Stimulated activated CD4-positive, alpha-beta T cell treated with anti-CD3 and anti-CD28 coated beads, Interleukin-1b, Interleukin-23, amount 100 ng/mL, for 48 hours (primary cell): Measurements from ENCODE around the gene MFSD2B.
A peak's percentile ranks its signal among the peaks of the same experiment; 100 is the strongest.
"Not testable (repeated sequence)": the region's sequence is repeated elsewhere in the genome, so short reads cannot be mapped to it uniquely, and the experiment has no call there.

Experiments
- DNase-seq: peaks from one replicate; pipeline ENCODE4 v3.0.0-alpha.2; 2020

MFSD2B gene

DNA sequence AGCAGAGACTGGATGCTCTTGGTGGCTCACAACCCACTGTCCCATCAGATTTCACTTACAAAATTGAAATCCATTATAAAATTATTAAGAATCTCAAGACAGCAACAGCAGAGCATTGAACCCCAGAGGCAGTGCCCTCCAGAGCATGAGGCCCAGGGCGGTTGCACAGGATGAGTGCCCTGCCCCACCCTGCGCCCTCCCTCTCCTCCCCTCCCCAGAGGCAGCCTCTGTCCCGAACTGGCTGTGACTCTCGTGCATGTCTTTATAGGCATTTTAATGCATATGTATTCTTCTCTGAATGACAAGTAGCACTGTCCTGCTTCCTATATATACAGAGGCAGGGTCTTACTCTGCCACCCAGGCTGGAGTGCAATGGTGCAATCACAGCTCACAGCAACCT, 10.4 kb downstream of the MFSD2B start:
- DNase-seq = no peak

DNA sequence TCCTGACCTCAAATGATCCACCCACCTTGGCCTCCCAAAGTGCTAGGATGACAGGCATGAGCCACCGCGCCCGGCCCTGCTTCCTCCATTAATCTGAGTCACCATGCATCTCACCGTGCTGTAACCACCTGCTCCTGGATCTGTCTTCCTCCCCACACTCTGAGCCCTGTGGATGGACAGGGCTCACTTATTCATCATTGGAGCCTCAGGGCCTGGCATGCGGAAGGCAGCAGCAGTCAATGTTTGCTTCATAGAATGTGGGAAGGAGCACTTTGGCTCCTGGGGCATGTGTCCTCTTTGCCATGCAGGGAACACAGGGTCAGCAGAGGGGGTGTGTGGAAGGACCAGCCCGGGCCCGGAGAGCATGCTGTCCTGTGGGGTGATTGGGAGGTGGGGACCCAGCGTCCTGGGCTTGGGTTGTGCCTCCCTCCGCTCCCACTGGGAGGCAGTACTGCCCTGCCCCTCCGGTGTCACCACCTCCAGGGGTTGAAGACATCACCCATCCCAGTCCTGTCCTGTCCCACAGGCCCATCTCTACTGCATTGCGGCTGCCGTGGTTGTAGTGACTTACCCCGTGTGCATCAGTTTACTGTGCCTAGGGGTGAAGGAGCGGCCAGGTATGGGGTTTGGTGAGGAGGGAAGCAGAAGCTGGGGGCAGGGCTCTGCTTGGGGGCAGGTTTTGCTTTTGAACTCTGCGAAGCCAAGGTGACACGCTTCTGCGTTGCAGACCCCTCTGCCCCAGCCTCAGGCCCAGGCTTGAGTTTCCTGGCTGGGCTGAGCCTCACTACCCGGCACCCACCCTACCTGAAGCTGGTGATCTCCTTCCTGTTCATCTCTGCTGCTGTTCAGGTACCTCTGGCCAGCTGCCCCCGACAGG, 11.5 kb downstream of the MFSD2B start:
- peak; percentile 27 for DNase-seq

DNA sequence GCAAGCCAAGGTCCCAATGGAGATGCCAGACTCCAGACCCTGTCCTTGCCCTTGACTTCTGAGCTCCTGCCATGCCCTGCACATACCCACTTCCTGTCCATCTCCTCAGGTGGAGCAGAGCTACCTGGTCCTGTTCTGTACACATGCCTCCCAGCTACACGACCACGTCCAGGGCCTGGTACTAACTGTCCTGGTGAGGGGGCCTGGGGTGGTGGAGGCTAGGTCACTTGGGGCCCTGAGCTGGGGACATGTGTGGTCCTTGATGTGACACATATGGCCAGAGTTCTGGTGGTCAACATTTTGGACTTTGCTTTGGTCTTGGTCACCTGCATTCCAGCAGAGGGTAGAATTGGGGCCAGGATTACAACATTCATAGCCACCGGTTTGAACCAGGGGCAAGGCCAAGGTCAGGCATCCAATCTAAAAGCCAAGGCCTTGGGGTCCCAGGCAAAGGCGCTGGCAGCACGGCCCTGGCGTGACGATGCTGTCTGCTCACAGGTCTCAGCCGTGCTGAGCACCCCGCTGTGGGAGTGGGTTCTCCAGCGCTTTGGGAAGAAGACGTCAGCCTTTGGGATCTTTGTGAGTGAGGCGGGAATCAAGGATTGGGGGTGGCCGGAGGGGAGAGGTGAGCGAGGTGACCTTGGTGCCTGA, 12.6 kb downstream of the MFSD2B start:
- DNase-seq = no peak

DNA sequence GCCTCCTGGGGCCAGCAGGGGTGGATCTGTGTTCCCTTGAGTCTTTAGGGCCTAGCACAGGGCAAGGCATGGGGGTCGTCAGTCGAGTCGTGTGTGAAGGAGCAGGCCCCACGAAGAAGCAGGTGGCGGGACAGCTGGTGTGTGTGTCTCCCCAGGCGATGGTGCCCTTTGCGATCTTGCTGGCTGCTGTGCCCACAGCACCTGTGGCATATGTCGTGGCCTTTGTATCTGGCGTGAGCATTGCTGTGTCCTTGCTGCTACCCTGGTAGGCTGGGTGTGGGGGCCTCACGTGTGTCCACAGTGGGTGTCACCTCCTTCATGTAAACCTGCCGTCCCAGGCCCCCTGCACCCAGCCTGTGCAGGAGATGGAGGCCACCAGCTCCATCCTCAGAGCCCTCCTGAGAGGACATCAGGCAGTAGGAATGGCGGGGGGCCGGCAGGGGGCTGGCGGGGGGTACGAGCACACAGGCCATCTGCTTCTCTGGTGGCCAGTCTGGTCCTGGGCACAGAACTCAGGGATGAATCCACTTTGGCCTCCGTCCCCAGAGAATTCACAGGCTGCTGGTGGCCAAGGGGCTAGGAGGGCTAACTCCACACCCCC, 13.2 kb downstream of the MFSD2B start:
- DNase-seq = no peak

DNA sequence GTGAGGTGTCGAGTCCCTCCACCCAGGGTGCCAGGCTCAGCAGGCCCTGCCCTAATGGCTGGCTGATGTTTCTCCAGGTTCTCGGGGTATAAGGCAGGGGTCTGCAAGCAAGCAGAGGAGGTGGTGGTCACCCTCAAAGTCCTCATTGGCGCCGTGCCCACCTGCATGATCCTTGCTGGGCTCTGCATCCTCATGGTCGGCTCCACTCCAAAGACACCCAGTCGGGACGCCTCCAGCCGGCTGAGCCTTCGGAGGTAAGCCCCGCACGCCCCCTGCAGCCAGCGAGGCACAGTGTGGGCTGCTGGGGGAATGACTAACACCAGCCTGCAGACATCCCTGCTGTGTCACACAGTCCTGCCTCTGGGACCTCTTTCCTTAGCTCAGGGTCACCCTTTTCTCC, 14.1 kb downstream of the MFSD2B start:
- DNase-seq = no peak

DNA sequence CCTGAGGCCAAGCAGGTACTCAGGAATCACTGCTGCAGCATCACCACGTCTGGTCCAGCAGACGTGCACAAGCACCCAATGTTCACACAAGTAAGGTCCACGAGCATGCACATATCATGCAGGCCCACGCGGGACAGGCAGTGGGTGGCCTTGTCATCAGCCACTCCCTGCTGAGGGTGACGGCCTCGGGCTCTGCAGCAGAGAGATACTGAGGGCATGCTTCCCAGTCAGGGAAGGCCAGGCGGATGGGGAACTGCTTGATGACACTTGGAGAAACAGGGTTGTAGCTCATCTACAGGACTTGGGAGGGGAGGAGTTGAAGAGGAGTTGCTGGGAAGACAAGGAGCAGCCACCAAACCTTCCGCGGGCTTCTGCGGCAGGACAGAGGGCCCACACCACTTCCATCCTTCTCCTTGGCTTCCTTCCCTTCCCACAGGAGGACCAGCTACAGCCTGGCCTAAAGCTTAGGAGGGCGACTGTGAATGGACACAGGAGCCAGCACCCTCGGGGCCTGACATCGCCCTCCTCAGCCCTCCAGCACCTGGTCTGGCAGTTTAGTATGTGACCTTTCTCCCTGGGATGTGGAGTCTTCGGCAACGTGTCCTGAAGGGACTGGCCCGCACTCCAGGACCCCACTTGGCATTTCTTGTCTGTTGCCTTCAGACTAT, 15.2 kb downstream of the MFSD2B start:
- no peak for DNase-seq

DNA sequence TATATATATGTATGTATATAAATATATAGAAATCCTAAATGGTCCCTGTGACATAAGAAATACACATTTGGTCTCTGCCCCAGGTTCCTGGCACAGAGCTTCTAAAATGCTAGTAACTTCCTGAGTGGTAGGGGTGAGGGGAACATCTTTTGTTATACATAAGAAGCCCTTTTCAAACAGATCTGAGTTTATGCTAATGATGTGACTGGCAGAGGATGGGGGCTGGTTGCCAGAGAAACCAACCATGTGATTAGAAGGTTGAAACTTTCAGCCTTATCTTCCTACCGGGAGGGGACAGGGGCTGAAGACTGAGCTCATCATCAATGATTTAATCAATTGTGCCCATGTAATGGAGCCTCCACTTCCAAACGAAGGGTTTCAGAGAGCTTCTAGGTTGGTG, 16.3 kb downstream of the MFSD2B start:
- no peak for DNase-seq

DNA sequence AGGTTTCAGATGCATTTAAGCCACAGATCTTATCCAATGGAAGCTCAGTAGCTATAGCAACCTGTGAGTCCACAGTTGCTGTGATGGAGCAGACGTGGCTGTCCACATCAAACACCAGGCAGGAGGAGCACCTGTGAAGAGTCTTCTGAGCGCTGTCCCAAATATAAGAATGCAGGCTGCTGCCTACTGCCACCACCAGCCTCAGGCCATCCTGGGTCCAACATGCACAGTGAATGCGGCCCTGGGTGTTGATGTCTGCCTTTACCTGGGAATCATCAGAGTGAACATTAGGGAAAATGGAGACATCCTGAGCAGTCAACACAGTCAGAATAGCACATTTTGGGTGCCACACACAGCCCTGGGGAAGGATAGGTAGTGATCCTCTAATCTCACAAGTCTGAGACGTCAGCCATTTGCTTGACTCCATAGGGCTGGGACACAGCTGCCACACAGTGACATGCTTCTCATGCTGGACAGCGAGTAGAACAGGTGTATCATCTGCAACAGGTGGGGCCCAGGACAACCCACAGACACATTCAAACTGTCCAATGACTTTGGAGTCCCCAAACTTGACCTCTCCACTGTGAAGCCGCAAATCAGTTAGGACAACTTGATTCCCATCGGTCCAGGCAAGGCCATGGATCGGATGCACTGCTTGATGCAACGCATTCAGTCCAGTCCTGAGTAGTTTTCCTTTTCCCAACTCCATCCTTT, 29.1 kb downstream of the MFSD2B start:
- DNase-seq = no peak

DNA sequence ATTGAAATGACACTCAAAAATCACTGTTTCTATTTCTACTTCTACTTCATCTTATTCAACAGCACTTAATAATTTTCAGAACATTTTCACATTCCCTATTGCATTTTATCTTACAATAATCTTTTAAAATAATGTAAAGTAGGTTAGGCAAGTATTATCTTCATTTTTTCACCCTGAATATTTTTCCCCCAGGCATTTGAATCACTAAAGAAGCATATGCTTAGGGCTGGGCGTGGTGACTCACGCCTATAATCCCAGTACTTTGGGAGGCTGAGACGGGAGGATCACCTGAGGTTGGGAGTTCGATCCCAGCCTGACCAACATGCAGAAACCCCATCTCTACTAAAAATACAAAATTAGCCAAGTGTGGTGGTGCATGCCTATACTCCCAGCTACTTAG, 30.6 kb downstream of the MFSD2B start:
- DNase-seq = no peak

DNA sequence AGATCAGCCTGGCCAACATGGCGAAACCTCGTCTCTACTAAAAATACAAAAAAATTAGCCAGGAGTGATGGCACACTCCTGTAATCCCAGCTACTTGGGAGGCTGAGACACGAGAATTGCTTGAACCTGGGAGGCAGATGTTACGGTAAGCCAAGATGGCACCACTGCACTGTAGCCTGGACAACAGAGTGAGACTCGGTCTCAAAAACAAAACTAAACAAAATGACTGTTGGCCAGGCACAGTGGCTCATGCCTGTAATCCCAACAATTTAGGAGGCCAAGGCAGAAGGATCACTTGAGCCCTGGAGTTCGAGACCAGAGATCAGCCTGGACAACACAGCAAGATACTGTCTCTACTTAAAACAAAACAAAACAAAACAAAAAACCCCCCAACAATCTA, 33.2 kb downstream of the MFSD2B start:
- not testable (repeated sequence) for DNase-seq

DNA sequence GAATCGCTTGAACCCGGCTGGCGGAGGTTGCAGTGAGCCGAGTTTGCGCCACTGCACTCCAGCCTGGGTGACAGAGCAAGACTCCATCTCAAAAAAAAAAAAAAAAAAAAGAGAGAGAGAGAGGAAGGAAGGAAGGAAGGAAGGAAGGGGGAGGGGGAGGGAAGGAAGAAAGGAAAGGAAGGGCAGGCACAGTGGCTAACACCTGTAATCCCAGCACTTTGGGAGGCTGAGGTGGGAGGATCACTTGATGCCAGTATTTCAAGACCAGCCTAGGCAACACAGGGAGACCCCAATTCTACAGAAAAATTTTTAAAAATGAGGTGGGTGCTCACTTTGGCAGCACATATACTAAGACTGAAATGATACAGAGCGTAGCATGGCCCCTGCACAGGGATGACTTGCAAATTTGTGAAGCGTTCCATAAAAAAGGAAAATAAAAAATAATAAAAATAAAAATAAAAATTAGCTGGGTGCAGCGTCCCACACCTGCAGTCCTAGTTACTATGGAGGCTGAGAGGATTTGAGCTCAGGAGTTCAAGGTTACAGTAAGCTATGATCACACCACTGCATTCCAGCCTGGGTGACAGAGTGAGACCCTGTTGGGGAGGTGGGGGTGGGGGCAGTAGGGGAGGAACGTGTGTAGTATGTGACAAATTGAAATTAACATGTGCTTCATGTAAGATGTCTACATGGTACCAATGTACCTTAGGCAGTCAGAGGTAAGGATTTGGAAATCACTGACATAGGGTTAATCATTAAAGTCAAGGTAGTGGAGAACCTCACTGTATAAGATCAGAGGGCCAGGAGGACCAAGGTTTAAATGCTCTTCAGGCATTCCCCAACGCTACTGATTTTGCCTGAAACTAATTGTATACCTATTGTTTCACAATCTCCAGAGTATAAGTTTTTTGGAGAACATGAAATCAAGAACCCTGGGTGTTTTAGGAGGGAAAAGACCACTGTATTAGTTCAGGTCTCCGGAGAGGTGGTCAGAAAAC, 35.9 kb downstream of the MFSD2B start:
- no peak for DNase-seq

DNA sequence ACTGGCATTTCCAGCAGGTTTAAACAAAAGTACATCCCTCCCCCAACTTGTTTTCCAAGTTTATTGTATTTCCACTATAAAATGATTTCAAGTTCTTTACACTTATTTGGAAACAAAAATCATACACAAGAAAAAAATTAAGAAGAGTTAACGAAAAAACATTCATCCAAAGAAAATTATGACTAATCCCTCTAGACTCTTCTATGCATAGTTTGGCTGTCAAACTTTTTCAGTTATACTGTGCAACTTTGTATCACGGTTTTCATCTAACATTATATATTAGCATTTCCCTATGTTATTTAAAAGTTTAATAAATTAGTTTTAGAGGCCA, 36.7 kb downstream of the MFSD2B start:
- DNase-seq = no peak

DNA sequence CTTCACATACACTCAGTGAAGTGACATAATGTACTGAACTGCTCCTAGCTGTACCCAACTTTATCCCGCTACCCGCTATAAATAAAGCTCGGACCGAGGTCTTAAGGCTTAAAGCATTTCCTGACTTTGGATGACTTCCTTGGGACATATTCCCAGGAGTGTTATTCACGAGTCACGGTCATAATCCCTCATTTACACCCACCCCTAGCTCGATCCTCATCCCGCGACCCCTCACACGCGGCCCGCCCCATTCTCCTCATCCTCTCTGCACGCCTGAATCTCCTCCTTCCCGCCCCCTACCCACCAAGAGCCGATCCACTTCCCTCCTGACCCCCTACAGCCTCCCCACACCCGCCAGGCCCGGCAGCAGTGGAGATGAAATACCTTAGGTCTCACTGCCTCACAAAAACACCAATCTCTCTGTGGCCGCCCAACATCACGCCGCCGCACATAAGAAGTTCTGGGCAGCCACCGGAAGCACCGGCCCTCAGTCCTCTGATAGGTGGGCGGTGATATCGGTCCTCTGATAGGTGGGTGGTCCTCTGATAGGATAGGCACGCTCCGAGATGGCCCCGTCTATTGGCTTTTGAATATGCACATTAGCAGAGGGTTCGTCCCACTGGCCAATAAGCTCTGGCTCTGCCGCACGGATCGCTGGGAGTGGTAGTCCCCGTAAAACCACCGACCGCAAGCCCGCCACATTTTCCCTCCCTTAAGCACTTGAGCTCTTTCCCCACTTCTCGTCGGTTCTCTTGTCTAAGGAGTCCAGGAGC, 37.2 kb downstream of the MFSD2B start, which contains the start of gene WDCP:
Gene WDCP, minus strand, starts transcription at position 462 of the 773 bp plus-strand sequence. CDS start 7,897 bp downstream, outside the sequence.
- DNase-seq = peak; percentile 96

DNA sequence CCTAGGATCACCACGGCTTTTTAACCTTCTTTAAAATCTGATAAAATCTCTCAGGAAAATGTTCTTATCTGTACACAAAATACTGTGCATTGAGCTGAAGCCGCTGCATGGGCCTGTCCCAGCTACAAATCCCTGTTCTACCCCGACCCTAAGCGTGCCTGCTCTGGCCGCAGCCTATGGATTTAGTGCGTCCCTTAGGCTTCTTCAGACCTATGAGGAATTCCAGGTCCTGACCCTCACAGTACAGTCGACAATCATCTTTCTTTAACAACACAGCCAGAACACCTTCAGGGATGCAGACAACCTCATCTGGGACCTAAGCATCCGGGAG, 37.8 kb downstream of the MFSD2B start:
- no peak for DNase-seq

DNA sequence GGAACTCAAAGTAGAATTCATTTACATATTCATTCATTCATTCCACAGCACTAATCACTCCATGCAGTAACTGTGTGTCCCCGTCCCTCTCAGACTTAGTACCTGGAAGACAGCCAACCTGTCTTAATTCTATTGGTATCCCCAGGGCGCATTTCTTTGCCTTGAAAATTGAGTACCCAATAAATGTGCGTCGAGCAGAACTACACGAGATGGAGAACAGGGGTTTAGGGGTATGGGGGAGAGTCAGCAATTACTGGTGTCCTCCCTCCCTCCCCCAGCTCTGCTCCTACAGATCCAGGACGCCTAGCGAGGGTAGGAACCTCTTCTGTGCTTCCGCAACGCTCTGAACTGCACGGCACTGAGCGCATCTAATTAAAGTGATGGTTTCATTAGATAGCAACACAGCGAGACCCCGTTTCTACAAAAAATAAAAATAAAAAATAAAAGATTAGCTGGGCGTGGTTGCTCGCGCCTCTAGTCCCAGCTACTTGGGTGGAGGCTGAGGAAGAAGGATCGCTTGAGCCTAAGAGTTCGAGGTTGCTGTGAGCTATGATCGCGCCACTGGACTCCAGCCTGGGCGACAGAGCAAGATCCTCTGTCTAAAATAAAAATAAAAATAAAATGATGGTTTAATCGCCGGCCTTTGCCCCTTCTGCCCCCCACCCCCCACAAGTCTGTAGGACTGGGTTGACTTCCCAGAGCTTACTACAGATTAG, 39.0 kb downstream of the MFSD2B start:
- DNase-seq = no peak

DNA sequence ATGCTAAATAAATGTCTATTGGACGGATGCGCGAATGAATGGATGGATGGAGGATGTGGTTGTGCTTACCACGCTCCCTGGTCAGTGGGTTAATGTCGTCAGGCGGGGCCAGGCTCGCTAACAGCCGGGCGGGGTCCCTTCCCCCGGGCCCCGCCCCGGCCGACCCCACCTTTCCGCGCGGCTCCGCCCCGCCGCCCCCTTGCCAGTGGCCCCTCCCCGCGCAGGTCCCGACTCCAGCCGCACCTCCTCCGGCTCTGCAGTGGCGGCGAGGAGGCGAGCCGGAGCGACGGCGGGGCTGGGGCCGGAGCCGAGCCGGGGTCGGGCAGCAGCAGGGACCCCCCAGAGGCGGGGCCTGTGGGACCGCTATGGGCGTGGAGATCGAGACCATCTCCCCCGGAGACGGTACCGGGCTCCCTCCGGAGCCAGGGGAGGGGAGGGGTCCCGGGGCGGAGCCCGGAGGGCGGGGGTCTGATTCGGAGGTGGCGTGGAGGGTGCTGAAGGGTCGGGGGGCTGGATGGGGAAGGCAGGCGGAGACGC, 39.7 kb downstream of the MFSD2B start, which contains the start of gene FKBP1B:
Gene FKBP1B, plus strand, starts transcription at position 257 of the 537 bp plus-strand sequence. Its CDS starts 109 bp downstream, at position 366.
- DNase-seq = peak; percentile 41

DNA sequence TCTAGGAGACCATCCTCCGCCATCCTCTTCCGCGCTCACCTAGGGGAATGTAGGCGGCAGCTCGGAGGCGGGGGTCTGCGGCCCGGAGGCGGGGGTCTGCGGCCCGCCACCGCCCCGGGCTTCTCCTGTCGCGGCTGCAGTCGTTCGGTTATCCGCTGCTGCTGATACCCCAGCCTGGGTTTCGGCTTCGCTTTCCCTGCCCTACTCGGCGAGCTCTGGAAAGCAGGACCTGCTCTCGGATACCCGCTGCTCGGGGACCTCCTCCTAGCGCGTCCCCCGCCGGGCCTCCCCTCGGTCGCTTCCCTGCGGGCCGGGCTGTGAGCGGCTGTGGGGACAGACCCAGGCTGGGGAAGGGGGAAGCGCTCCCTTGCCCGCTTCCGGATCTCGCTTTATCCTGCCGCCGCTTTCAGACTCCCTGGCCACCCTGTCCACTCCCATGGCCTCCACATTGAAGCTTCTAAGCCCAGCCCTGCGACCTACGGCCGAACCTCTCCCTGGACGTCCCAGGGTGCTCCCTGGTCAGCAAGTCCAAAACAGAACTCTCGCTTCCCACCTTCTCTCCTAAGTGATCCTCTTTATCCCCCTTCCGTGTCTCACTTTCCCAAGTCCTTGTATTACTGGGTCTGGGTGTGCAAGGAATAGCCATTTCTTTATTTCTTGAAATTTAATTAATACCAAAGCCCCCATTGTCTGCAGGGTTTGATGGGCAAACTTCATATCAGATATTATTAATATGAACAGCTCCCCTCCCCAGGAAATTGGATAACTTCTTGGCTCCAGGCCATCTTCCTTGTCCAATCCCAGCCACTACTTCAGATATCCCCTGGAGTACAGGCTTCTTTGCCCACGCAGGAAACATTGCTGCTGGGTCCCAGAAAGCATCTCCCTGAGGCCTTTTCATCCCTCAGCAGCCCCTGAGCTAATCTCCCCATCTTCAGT, 40.4 kb downstream of the MFSD2B start:
- no peak for DNase-seq

DNA sequence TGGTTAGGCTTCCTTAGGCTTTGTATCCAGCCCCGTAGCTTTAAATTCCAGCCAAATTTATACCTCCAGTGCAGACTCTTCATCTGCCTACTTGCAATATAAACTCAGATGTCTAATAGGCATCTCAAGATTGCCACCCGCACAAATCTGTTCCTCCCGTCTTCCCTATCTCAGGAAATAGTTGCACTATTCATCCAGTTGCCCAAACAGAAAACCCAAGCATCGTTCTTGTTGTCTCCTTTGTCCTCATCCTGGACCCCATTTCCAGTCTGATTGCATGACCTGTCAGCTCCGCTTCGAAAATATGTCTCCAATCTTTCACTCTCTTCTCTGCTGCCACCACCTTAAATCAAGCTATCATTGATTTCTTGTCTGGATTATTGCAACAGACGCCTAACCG, 41.9 kb downstream of the MFSD2B start:
- DNase-seq = no peak

DNA sequence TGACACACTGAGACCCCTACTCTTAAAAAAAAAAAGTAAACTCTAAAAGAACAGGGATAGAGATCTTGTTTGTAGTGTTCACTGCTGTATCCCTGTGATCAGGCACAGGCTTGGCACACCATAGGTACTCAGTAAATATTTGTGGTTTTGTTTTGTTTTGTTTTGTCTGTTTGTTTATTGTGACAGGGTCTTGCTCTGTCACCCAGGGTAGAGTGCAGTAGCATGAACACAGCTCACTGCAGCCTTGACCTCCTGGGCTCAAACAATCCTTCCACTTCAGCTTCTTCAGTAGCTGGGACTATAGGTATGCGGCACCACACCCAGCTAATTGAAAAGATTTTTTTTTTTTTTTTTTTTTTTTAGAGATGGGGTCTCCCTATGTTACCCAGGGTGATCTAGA, 43.1 kb downstream of the MFSD2B start:
- DNase-seq = no peak
